Cerebellar cortex (tissue), 1 donor: ENCODE results near the gene TANC1.

ENCODE experiments used
- DNase-seq: peaks from one replicate; pipeline ENCODE4 v3.0.0-alpha.2; 2015; ENCODE audit warnings: low spot score

The TANC1 gene

DNA sequence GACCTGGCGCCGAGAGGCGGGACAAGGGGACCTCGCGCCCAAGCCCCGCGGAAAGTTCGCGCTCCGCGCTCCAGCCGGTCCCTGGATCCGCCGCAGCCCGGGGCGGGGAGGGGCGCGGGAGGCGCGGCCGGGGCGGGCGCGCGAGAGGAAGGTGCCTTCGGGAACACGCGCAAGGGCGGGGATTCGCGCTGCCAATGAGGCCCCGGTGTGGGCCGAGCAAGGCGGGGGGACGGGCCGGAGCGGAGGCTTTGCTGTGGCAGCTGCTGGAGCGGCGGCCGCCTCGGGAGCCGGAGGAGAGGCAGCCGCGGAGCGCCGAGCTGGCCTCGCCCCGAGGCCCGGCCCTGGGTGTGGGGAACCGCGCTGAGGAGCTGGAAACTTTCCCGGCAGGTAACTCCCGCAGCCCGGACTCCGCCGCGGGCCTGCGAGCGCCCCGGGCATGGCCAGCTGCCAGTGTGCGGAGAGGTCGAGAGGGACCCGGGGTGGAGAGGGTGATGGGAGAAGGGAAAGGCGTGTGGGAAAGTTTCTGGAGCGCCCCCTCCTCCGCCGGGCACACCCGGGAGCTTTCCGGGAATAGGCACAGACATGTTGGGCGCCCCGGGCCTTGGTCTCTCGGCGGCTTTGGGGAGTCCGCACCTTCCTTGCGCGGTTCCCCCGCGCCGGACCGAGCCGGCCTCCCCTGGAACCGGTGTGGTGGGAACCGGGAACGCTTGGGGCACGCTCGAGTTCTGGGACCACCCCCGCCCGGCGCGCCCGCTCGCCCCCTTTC, at the start of gene TANC1:
TANC1 (plus strand) TSS at position 245 of the 766 bp plus-strand sequence. CDS start 97,271 bp downstream, outside the sequence.
- peak; percentile 83 for DNase-seq

GRCh38 chr2:158921599-158922408, 46.6 kb upstream of the TANC1 start:
- no peak for DNase-seq

DNA sequence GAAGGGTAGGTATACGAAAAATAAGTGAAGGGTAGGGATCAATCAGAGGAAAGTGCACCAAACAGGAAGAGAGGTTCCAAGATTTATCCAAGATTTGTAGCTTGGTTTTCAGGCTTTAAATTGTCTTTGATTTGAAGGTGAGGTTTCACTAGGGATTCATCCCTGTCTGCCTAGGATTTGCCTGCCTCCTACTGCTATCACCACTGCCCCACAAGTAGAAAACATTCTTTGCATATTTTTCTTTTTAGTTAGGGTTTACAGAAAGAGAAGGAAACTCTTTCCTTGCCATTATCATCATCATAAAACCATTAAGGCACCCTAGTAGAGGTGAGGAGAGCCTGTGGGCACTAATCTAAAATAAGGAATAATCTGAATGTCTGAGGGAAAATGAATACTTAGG, 45.8 kb upstream of the TANC1 start:
- no peak for DNase-seq

DNA sequence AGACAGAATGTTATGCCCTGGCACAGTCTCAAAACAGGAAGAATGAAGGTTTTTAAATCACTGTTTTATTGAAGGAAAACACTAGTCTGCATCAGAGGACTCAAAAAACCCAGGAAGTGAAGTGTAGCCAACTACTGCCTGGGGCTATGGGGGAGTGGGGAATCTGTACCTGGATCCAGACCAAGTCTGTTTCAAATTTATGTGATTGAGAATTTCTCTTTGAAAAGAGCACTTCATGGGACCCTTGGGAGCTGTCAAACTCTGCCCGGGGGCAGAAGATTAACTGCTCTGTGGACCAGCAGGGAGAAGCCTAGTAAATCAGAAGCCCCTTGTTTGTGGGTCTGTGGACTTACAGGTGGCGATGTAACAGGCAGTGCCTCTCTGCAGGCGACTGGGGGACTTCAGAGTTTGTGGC, 45.3 kb upstream of the TANC1 start:
- DNase-seq, result no peak

GRCh38 chr2:158923641-158924040, 44.8 kb upstream of the TANC1 start:
- DNase-seq, result no peak

GRCh38 chr2:158926478-158926948, 41.9 kb upstream of the TANC1 start:
- no peak for DNase-seq

GRCh38 chr2:158928515-158928914, 39.9 kb upstream of the TANC1 start:
- DNase-seq, result no peak

DNA sequence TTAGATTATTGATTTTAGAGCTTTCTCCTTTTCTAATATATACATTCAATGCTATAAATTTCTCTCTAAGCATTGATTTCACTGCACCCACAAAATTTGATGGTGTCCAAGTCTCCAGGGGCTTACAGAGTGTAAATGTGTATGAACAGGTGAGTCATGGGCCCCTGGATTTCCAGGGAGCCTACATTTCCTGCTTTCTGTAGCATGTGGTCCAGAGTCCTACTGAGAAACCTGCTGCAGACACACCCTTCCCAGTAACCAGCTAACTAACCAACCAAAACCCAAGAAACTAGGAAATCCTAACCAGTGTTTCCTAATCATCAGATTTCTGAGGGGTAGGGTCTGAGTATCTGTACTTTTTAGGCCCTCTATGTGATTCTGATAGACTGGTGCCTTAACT, 39.5 kb upstream of the TANC1 start:
- DNase-seq, result no peak

DNA sequence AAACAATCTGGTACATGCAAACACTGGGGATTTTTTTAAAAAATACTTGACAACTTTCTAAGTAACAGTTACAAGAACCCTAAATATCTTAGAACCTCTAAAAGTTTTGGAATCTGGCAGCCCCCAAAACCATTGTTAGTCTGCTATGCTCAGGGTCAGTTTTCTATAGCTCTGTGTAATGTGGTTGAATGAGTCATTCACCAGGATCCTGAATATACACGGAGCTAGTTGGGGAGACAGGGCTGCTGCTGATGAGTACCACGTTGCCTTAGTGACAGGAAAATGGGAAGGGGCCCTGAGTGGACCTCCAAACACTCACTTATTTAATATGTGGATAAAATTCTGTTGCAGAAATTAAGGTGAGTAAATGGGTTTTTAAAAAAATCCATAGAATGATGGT, 36.9 kb upstream of the TANC1 start:
- no peak for DNase-seq

GRCh38 chr2:158932131-158932645, 36.3 kb upstream of the TANC1 start:
- DNase-seq, result no peak

- no peak for DNase-seq
Observed at GRCh38 chr2:158934170-158934569, 34.3 kb upstream of the TANC1 start.

DNA sequence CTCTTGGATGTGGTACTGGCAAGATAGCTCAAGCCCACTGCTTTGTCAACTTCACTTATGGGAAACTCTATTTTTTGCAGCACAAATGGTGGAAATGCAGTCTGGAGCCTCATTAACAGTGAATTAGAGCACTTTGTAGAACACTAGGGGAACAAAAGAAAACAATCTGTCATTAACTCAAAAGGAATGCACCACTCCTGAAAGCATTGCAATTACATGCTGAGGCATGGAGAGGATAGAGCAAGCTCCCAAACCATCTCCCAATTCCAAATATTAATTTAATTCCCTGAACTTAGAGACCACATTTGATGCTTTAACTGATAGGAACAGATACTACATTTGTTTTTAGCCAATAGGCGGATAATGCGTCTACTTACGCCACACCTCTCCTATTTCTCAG, 32.8 kb upstream of the TANC1 start:
- DNase-seq, result no peak

- DNase-seq, result no peak
Observed at GRCh38 chr2:158936978-158937377, 31.5 kb upstream of the TANC1 start.

DNA sequence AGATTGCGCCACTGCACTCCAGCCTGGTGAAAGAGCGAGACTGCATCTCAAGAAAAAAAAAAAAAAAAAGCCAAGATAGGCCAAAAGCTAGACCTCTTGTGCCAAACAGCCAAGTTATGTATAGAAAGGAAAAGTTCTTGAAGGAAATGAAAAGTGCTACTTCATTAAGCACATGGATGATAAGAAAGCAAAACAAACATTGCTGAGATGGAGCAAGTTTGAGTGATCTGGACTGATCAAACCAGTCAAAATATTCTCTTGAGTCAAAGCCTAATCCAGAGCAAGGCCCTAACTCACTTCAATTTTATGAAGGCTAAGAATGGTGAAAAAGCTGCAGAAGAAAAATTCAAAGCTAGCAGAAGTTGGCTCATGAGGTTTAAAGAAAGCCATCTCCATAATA, 28.1 kb upstream of the TANC1 start:
- no peak for DNase-seq

DNA sequence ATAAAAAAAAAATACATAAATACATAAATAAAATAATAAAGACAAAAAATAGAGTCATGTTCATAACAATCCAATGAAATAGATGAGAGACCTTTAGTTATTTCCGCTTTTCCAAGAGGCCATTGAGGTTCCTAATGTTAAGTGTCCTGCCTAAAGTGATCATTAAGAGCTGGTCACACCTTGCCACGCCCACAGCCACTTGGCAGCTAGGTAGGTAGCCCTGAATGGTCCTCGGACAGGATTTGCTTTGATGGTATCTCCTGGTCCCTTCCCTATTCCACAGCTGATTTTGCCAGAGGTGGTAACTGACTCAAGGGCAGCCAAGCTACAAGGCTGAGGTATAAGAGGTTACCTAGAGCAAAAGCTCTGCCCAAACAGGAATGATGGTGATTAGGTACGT, 24.5 kb upstream of the TANC1 start:
- no peak for DNase-seq

GRCh38 chr2:158948964-158949699, 19.3 kb upstream of the TANC1 start:
- DNase-seq, result no peak

- no peak for DNase-seq
Observed at GRCh38 chr2:158953454-158953853, 15.0 kb upstream of the TANC1 start.

- DNase-seq, result peak; percentile 25
Observed at GRCh38 chr2:158953926-158954763, 14.3 kb upstream of the TANC1 start.

DNA sequence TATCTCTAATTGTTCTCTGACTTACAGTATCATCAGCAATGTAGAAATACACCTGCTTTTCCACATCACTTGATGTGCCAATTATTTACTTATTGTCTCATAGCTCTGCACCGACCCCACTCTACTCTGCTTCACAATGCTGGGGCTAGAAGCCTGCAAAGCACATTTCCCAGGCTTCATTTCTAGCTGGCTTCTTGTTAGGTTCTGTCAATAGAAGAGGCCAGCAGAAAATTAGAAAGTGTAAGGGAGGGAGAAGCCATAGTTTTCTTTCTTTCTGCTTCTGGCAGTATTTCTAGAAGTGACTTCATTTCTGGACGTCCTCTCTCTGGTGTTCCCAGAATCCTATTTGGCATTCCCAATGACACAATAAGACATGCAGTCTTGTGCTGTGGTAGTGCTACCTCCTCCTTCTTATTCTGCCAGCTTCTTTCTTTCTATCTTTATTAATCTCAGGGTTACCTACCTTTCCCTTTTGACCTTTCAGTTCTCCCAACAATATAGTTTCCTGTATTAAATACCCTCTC, 12.5 kb upstream of the TANC1 start:
- no peak for DNase-seq

GRCh38 chr2:158958365-158958764, 10.1 kb upstream of the TANC1 start:
- no peak for DNase-seq

DNA sequence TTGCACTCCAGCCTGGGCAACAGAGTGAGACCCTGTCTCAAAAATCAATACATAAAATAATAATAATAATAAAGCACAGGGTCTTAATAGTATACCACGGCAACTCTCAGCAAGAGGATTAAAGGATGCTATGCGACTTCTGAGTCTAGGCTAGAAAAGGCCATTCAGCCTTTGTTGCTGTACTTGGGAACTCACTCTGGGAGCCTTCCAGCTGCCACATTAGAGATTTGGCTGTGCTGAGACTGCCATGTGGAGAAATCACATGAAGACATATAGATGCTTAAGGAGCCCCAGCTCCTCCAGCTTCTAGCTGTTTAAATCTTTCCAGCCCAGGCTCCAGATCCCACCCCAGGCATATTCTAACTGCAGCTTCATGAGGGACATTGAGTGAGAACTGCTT, 8.2 kb upstream of the TANC1 start:
- DNase-seq, result no peak
